GM19467 (cell line): ENCODE results near the gene CBR4.
A peak's percentile ranks its signal among the peaks of the same experiment; 100 is the strongest.

Experiments
- ATAC-seq: cut with Tn5 transposase; IDR thresholded peaks from one replicate; pipeline ENCODE4 v1.9.1; 2021; ENCODE audit warnings: mild to moderate bottlenecking, moderate library complexity; ENCODE audit not compliant: unreplicated experiment

CBR4 gene

GRCh38 chr4:169010125-169011023 lies at the start of gene CBR4:
Gene CBR4 (minus strand): TSS chr4:169010255. CDS start chr4:169010089, 166 bp downstream.
- ATAC-seq = peak; percentile 96

- ATAC-seq = no peak
Measured at GRCh38 chr4:169059306-169060211, 49.5 kb upstream of the CBR4 start.

GRCh38 chr4:169058312-169058711 lies 48.3 kb upstream of the CBR4 start:
- no peak for ATAC-seq

GRCh38 chr4:169054879-169055278 lies 44.8 kb upstream of the CBR4 start:
- ATAC-seq = no peak

GRCh38 chr4:169052594-169052945 lies 42.5 kb upstream of the CBR4 start:
- no peak for ATAC-seq

GRCh38 chr4:169051761-169052593 lies 41.9 kb upstream of the CBR4 start:
- ATAC-seq = no peak

- ATAC-seq = no peak
Measured at GRCh38 chr4:169050881-169051760, 41.1 kb upstream of the CBR4 start.

GRCh38 chr4:169050284-169050683 lies 40.2 kb upstream of the CBR4 start:
- ATAC-seq = no peak

GRCh38 chr4:169048868-169049414 lies 38.9 kb upstream of the CBR4 start:
- no peak for ATAC-seq

- no peak for ATAC-seq
Measured at GRCh38 chr4:169047956-169048355, 37.9 kb upstream of the CBR4 start.

- no peak for ATAC-seq
Measured at GRCh38 chr4:169045862-169046584, 36.0 kb upstream of the CBR4 start.

- ATAC-seq = no peak
Measured at GRCh38 chr4:169044714-169045447, 34.8 kb upstream of the CBR4 start.

GRCh38 chr4:169042608-169043007 lies 32.6 kb upstream of the CBR4 start:
- no peak for ATAC-seq

GRCh38 chr4:169040559-169041261 lies 30.7 kb upstream of the CBR4 start:
- no peak for ATAC-seq

GRCh38 chr4:169039251-169039954 lies 29.3 kb upstream of the CBR4 start:
- no peak for ATAC-seq

- no peak for ATAC-seq
Measured at GRCh38 chr4:169037506-169037905, 27.5 kb upstream of the CBR4 start.
